Type B pancreatic cell (in vitro differentiated cells): Measurements from ENCODE around the gene LRRC73. TPM values are rescaled to one million over a fixed set of nuclear protein-coding genes. Genes with fewer than 3 reads are reported as not detected.
"Not testable (repeated sequence)": the region's sequence is repeated elsewhere in the genome, so short reads cannot be mapped to it uniquely, and the experiment has no call there.

Source experiments
- DNase-seq: peaks from one replicate; pipeline ENCODE4 v3.0.0; 2021; ENCODE audit warnings: mixed read lengths; ENCODE audit not compliant: unreplicated experiment; ENCODE audit errors: extremely low spot score
- H3K27ac Mint-ChIP-seq: 2 replicates; pipeline ENCODE4 v1.8.0; 2021; ENCODE audit warnings: mild to moderate bottlenecking, mixed read lengths
- H3K27me3 Mint-ChIP-seq: 2 replicates; pipeline ENCODE4 v1.8.0; 2021; ENCODE audit warnings: mixed read lengths
- H3K36me3 Mint-ChIP-seq: 2 replicates; pipeline ENCODE4 v1.8.0; 2021; ENCODE audit warnings: mixed read lengths
- H3K4me1 Mint-ChIP-seq: one replicate; pipeline ENCODE4 v1.8.0; 2021; ENCODE audit warnings: mixed read lengths; ENCODE audit not compliant: unreplicated experiment
- H3K4me3 Mint-ChIP-seq: 2 replicates; pipeline ENCODE4 v1.8.0; 2021; ENCODE audit warnings: mild to moderate bottlenecking, mixed read lengths
- H3K9me3 Mint-ChIP-seq: 2 replicates; pipeline ENCODE4 v1.8.0; 2021; ENCODE audit warnings: mixed read lengths
- total RNA-seq: library from RNA; stranded (reverse); gene quantifications from 2 replicates; pipeline ENCODE4 v1.2.1, GENCODE V29; 2021; ENCODE audit warnings: low replicate concordance
- TF ChIP-seq, protein P1 (sequence below): fragments of 200-600 bp; sonication (generic); conservative IDR thresholded peaks from 2 replicates; pipeline ENCODE4 v1.5.0; 2021; ENCODE audit warnings: antibody characterized with exemption, mild to moderate bottlenecking

Gene LRRC73
- total RNA-seq, 1 donor from 2014 or later = 2.9 TPM

DNA sequence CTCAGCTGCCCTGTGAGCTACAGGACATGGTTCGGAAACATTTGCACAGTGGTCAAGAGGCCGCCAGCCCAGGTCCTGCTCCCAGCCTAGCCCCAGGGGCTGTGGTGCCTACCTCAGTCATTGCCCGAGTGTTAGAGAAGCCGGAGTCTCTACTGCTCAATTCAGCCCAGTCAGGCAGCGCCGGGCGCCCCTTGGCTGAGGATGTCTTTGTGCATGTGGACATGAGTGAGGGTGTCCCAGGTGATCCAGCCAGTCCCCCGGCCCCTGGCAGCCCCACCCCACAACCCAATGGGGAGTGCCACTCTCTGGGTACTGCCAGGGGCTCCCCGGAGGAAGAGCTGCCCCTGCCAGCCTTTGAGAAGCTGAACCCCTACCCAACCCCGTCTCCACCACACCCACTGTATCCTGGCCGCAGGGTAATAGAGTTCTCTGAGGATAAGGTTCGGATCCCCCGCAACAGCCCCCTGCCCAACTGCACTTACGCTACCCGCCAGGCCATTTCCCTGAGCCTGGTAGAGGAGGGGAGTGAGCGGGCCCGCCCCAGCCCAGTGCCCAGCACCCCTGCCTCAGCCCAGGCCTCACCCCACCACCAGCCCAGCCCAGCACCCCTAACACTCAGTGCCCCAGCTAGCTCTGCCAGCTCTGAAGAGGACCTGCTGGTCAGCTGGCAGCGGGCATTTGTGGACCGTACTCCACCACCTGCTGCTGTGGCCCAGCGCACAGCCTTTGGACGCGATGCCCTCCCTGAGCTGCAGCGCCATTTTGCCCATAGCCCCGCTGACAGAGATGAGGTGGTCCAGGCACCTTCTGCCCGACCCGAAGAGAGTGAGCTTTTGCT, 5.2 kb downstream of the LRRC73 start:
- Mint-ChIP-seq H3K36me3 (no peaks in the 10 kb centered on the region), H3K27me3 (peaks cover 19% of the 10 kb centered on the region), H3K9me3 (no peaks in the 10 kb centered on the region), H3K4me3 (no peak overlapping the region), H3K27ac (no peak overlapping the region), H3K4me1 (peaks cover 9% of the 10 kb centered on the region)
- DNase-seq = no peak
- TF ChIP-seq, protein P1, sequence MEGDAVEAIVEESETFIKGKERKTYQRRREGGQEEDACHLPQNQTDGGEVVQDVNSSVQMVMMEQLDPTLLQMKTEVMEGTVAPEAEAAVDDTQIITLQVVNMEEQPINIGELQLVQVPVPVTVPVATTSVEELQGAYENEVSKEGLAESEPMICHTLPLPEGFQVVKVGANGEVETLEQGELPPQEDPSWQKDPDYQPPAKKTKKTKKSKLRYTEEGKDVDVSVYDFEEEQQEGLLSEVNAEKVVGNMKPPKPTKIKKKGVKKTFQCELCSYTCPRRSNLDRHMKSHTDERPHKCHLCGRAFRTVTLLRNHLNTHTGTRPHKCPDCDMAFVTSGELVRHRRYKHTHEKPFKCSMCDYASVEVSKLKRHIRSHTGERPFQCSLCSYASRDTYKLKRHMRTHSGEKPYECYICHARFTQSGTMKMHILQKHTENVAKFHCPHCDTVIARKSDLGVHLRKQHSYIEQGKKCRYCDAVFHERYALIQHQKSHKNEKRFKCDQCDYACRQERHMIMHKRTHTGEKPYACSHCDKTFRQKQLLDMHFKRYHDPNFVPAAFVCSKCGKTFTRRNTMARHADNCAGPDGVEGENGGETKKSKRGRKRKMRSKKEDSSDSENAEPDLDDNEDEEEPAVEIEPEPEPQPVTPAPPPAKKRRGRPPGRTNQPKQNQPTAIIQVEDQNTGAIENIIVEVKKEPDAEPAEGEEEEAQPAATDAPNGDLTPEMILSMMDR = no peak

DNA sequence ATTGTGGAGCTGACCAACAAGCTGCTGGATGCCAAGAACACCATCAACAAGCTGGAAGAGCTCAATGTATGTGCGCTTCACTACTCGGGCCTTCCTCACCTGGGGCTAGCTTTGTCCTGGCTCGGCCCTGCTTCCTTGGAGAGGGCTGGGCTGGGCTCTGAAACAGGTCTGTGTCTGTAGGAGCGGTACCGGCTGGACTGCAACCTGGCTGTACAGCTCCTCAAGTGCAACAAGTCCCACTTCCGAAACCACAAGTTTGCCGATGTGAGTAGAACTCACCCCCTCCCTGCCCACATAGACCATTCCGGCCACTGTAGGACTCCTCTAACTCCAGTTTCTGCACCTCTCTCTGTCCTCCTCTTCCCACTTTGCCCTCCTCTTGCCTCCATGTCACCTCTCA, 6.7 kb downstream of the LRRC73 start:
- TF ChIP-seq, protein P1 = no peak
- H3K4me1 Mint-ChIP-seq = peaks cover under 1% of the 10 kb centered on the region
- no peaks in the 10 kb centered on the region for H3K9me3 Mint-ChIP-seq
- DNase-seq = no peak
- no peaks in the 10 kb centered on the region for H3K36me3 Mint-ChIP-seq
- H3K27me3 Mint-ChIP-seq = peaks cover 9% of the 10 kb centered on the region
- H3K27ac Mint-ChIP-seq = no peak overlapping the region
- no peak overlapping the region for H3K4me3 Mint-ChIP-seq

DNA sequence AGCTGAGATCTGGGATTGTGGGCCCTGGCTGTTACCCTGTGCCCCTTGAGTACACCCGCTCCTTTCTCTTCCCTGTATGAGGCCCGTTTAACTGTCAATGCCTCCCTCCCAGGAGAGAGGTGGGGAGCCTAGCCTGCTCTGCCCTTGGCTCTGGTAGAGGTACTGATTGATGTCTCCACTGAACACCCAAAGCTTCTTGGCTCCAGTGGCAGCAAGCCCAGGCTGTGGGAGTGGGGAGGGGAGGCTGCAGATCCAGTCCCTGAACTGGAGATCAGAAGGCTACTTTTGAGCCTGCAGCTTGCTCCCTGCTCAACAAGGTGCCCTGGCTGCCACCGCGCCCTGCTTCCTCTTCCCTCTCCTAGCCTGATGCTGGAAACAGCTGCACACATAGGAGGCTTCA, 7.5 kb downstream of the LRRC73 start:
- Mint-ChIP-seq H3K27me3 (peaks cover 2% of the 10 kb centered on the region), H3K36me3 (no peaks in the 10 kb centered on the region), H3K4me3 (no peak overlapping the region), H3K4me1 (no peaks in the 10 kb centered on the region), H3K9me3 (no peaks in the 10 kb centered on the region), H3K27ac (no peak overlapping the region)
- TF ChIP-seq, protein P1 = no peak
- no peak for DNase-seq

GRCh38 chr6:43500921-43501320, 9.2 kb downstream of the LRRC73 start:
- Mint-ChIP-seq H3K27ac (no peak overlapping the region), H3K36me3 (no peaks in the 10 kb centered on the region), H3K4me3 (no peak overlapping the region), H3K4me1 (no peaks in the 10 kb centered on the region), H3K9me3 (no peaks in the 10 kb centered on the region), H3K27me3 (no peaks in the 10 kb centered on the region)
- no peak for DNase-seq
- TF ChIP-seq, protein P1 = no peak

DNA sequence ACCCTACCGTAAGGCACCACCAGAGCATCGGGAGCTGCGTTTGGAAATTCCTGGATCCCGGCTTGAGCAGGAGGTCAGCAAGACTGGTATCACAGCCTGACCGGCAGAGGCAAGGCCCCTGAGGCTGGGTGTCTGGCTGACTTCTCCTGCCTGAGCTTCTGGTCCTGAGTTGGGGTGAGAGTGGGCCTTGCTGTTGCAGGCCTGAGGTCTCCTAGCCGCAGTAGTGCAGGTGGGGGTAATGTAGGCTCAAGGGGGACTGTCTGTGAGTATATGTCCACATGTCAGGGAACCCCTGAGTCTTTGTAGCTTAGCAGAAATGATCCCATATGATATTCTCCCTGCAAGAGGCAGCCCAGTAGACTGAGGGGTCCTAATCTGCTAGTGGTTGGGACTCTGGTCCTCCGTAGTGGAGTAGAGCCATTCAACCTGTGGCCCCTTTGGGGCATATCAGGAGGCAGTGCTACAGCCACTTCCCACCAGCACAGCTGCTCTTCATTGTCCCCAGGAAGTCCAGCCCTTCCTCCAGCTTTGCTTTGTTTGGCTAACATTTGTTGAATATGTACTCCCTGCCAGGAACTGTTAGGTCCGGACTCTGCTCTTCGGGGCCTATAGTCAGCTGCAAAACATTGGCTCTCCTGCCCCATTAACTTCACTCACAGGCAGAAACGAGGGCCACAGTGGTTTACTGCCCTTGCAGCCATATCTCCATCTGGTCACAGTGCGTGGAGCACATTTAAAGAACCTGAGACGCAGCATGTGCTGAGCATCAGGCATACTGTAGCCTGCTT, 10.9 kb downstream of the LRRC73 start:
- H3K4me3 Mint-ChIP-seq = no peak overlapping the region
- no peaks in the 10 kb centered on the region for H3K36me3 Mint-ChIP-seq
- H3K4me1 Mint-ChIP-seq = peaks cover 9% of the 10 kb centered on the region
- no peaks in the 10 kb centered on the region for H3K9me3 Mint-ChIP-seq
- H3K27me3 Mint-ChIP-seq = no peaks in the 10 kb centered on the region
- no peak for DNase-seq
- TF ChIP-seq, protein P1 = no peak
- H3K27ac Mint-ChIP-seq = no peak overlapping the region

GRCh38 chr6:43498291-43498690, 11.9 kb downstream of the LRRC73 start:
- not testable (repeated sequence) for H3K36me3 Mint-ChIP-seq, H3K9me3 Mint-ChIP-seq, H3K4me3 Mint-ChIP-seq, DNase-seq, H3K27ac Mint-ChIP-seq, H3K27me3 Mint-ChIP-seq
- H3K4me1 Mint-ChIP-seq = peaks cover 14% of the 10 kb centered on the region
